H9 (cell line): Measurements from ENCODE around the gene MANSC4. TPM values are rescaled to one million over a fixed set of nuclear protein-coding genes. Genes with fewer than 3 reads are reported as not detected.

Source experiments
- DNase-seq: peaks from one replicate; pipeline ENCODE4 v3.0.0-alpha.2; 2017
- H2AFZ ChIP-seq: one replicate; pipeline ENCODE4 v1.6.1; 2013; ENCODE audit warnings: mild to moderate bottlenecking, low read length, control low read depth, moderate library complexity
- H2AK5ac ChIP-seq: 2 replicates; pipeline ENCODE4 v1.6.1; 2013; ENCODE audit warnings: low read length, control low read depth, mixed read lengths; ENCODE audit not compliant: insufficient read length
- H2BK120ac ChIP-seq: one replicate; pipeline ENCODE4 v1.6.1; 2013; ENCODE audit warnings: low read depth, mild to moderate bottlenecking, low read length, control low read depth, inconsistent platforms; ENCODE audit not compliant: poor library complexity, severe bottlenecking
- H2BK12ac ChIP-seq: 2 replicates; pipeline ENCODE4 v1.6.1; 2013; ENCODE audit warnings: low read length, control low read depth, mixed read lengths, low read depth; ENCODE audit not compliant: insufficient read length
- H2BK15ac ChIP-seq: 2 replicates; pipeline ENCODE4 v1.6.1; 2013; ENCODE audit warnings: low read depth, low read length, control low read depth
- H2BK20ac ChIP-seq: one replicate; pipeline ENCODE4 v1.6.1; 2013; ENCODE audit warnings: low read depth, mild to moderate bottlenecking, low read length, control low read depth, inconsistent platforms; ENCODE audit not compliant: poor library complexity, severe bottlenecking
- H2BK5ac ChIP-seq: 2 replicates; pipeline ENCODE4 v1.6.1; 2013; ENCODE audit warnings: low read length, control low read depth, mixed read lengths; ENCODE audit not compliant: insufficient read length
- H3K14ac ChIP-seq: 2 replicates; pipeline ENCODE4 v1.6.1; 2013; ENCODE audit warnings: low read length, control low read depth; ENCODE audit not compliant: insufficient read depth
- H3K18ac ChIP-seq: 2 replicates; pipeline ENCODE4 v1.6.1; 2013; ENCODE audit warnings: low read depth, mild to moderate bottlenecking, mixed read lengths, low read length, control low read depth; ENCODE audit not compliant: insufficient read length
- H3K23ac ChIP-seq: 2 replicates; pipeline ENCODE4 v1.6.1; 2013; ENCODE audit warnings: low read length, control low read depth, mixed read lengths, low read depth; ENCODE audit not compliant: insufficient read length
- H3K23me2 ChIP-seq: 2 replicates; pipeline ENCODE4 v1.6.1; 2013; ENCODE audit warnings: low read depth, mild to moderate bottlenecking, mixed read lengths, low read length, control low read depth; ENCODE audit not compliant: insufficient read length, poor library complexity, severe bottlenecking
- H3K27ac ChIP-seq: 2 replicates; pipeline ENCODE4 v1.5.1; 2013; ENCODE audit warnings: low read length, control low read depth, mixed read lengths, low read depth; ENCODE audit not compliant: insufficient read length
- H3K27me3 ChIP-seq: 2 replicates; pipeline ENCODE4 v1.6.1; 2013; ENCODE audit warnings: low read length, control low read depth, inconsistent platforms; ENCODE audit not compliant: insufficient read depth
- H3K4ac ChIP-seq: 2 replicates; pipeline ENCODE4 v1.6.1; 2013; ENCODE audit warnings: low read depth, mild to moderate bottlenecking, control low read depth, inconsistent platforms, low read length, moderate library complexity
- H3K4me1 ChIP-seq: 2 replicates; pipeline ENCODE4 v1.6.1; 2013; ENCODE audit warnings: low read length, control low read depth, inconsistent platforms; ENCODE audit not compliant: insufficient read depth
- H3K4me2 ChIP-seq: 2 replicates; pipeline ENCODE4 v1.6.1; 2013; ENCODE audit warnings: low read length, control low read depth, mixed read lengths; ENCODE audit not compliant: insufficient read length, insufficient read depth
- H3K56ac ChIP-seq: 2 replicates; pipeline ENCODE4 v1.6.1; 2013; ENCODE audit warnings: low read depth, mild to moderate bottlenecking, mixed read lengths, low read length, control low read depth; ENCODE audit not compliant: insufficient read length
- H3K79me1 ChIP-seq: 2 replicates; pipeline ENCODE4 v1.6.1; 2013; ENCODE audit warnings: low read depth, mild to moderate bottlenecking, moderate library complexity, low read length, control low read depth, inconsistent platforms; ENCODE audit not compliant: insufficient read depth, poor library complexity, severe bottlenecking
- H3K79me2 ChIP-seq: 2 replicates; pipeline ENCODE4 v1.6.1; 2013; ENCODE audit warnings: low read length, control low read depth, inconsistent platforms; ENCODE audit not compliant: insufficient read depth
- H3K9ac ChIP-seq: 2 replicates; pipeline ENCODE4 v1.6.1; 2013; ENCODE audit warnings: low read length, control low read depth, mixed read lengths; ENCODE audit not compliant: insufficient read length; ENCODE audit errors: extremely low read depth
- H3K9me3 ChIP-seq: one replicate; pipeline ENCODE4 v1.6.1; 2013; ENCODE audit warnings: low read depth, low read length, inconsistent platforms; ENCODE audit not compliant: control insufficient read depth
- H3T11ph ChIP-seq: one replicate; pipeline ENCODE4 v1.6.1; 2013; ENCODE audit warnings: mild to moderate bottlenecking, low read length, control low read depth, inconsistent platforms
- H4K20me1 ChIP-seq: one replicate; pipeline ENCODE4 v1.6.1; 2013; ENCODE audit not compliant: control insufficient read depth, insufficient read length, insufficient read depth
- H4K5ac ChIP-seq: 2 replicates; pipeline ENCODE4 v1.6.1; 2013; ENCODE audit warnings: low read depth, mild to moderate bottlenecking, mixed read lengths, low read length, control low read depth; ENCODE audit not compliant: insufficient read length
- H4K8ac ChIP-seq: replicated peaks from 2 replicates; pipeline ENCODE4 v1.6.1; 2013; ENCODE audit warnings: low read length, control low read depth, mixed read lengths, low read depth; ENCODE audit not compliant: insufficient read length
- H4K91ac ChIP-seq: 2 replicates; pipeline ENCODE4 v1.6.1; 2013; ENCODE audit warnings: low read depth, mild to moderate bottlenecking, moderate library complexity, mixed read lengths, low read length, control low read depth; ENCODE audit not compliant: insufficient read length
- H3K27ac Mint-ChIP-seq, 3 experiments: 2 replicates in 2 of 3; 3 replicates in 1 of 3; pipeline ENCODE4 v1.8.0; 2020 to 2021; ENCODE audit warnings: mixed read lengths in 3 of 3, mild to moderate bottlenecking in 1 of 3, moderate library complexity in 1 of 3
- H3K27me3 Mint-ChIP-seq: 2 replicates; pipeline ENCODE4 v1.8.0; 2021; ENCODE audit warnings: low read depth, mild to moderate bottlenecking, moderate library complexity, mixed read lengths
- H3K36me3 Mint-ChIP-seq, 3 experiments: 2 replicates in 2 of 3; 3 replicates in 1 of 3; pipeline ENCODE4 v1.8.0; 2020 to 2021; ENCODE audit warnings: low read depth in 3 of 3, mixed read lengths in 3 of 3; ENCODE audit not compliant: insufficient read depth in 1 of 3
- H3K4me1 Mint-ChIP-seq, 2 experiments: 2 replicates each; pipeline ENCODE4 v1.8.0; 2020; ENCODE audit warnings: mixed read lengths in 2 of 2
- H3K4me3 Mint-ChIP-seq, 2 experiments: 2 replicates in 1 of 2; 3 replicates in 1 of 2; pipeline ENCODE4 v1.8.0; 2020 to 2021; ENCODE audit warnings: mild to moderate bottlenecking in 2 of 2, mixed read lengths in 2 of 2, moderate library complexity in 1 of 2
- H3K9me3 Mint-ChIP-seq, 2 experiments: 2 replicates in 1 of 2; 3 replicates in 1 of 2; pipeline ENCODE4 v1.8.0; 2020; ENCODE audit warnings: mild to moderate bottlenecking in 2 of 2, mixed read lengths in 2 of 2, moderate library complexity in 1 of 2
- CTCF ChIP-seq: fragments of 200-600 bp; sonication (generic); conservative IDR thresholded peaks from 3 replicates; pipeline ENCODE4 v1.8.0; 2021; ENCODE audit warnings: antibody characterized with exemption, mild to moderate bottlenecking
- WGBS: extraction: QIAGEN DNeasy Blood & Tissue Kit; methylation state at CpG from one replicate; pipeline ENCODE4 v1.1.7; 2013; ENCODE audit warnings: missing lambda C conversion rate, low lambda C conversion rate, mixed read lengths; ENCODE audit not compliant: insufficient read length; ENCODE audit errors: extremely low coverage; 5-methylcytosine and 5-hydroxymethylcytosine counted together
- total RNA-seq: library from RNA; stranded (reverse); gene quantifications from 2 replicates; pipeline ENCODE4 v1.2.1, GENCODE V29; 2021

Gene MANSC4
- total RNA-seq, 1 experiment from 2014 or later = not detected

DNA sequence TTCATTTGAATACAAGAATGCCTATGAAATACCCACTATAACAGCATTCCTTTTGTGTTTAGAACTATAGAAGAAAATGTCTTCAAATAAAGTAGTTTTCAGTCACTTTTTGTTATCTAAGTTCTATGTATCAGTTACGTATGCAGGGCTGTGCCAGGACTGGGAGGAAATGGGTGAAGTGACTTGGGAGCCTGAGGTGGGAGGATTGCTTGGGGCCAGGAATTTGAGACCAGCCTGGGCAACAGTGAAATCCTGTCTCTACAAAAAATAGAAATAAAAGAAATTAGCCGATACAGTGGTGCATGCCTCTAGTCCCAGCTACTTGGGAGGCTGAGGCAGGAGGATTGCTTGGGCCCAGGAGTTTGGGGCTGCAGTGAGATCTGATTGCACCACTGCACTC, 22.9 kb upstream of the MANSC4 start:
- Mint-ChIP-seq H3K4me1 (peaks cover 0 to 5% of the 10 kb centered on the region in 2 experiments; a peak in 3 of 4 replicates), H3K36me3 (peaks cover 0 to 14% (median 14%) of the 10 kb centered on the region in 3 experiments; a peak in 6 of 7 replicates), H3K9me3 (no peaks in the 10 kb centered on the region), H3K4me3 (no peak overlapping the region), H3K27ac (peak overlapping the region in 1 of 3 experiments; percentile 55; a peak in 1 of 7 replicates), H3K27me3 (no peaks in the 10 kb centered on the region)
- Histone ChIP-seq H3K56ac (no peak overlapping the region), H2BK12ac (no peak overlapping the region), H3K9ac (no peak overlapping the region), H4K20me1 (no peaks in the 10 kb centered on the region), H3K9me3 (no peaks in the 10 kb centered on the region), H4K91ac (no peak overlapping the region), H3K4me1 (no peaks in the 10 kb centered on the region), H3K4ac (no peak overlapping the region), H3K18ac (no peak overlapping the region), H3K27ac (no peak overlapping the region), H3K27me3 (no peaks in the 10 kb centered on the region), H2BK15ac (no peak overlapping the region), H3K79me1 (no peaks in the 10 kb centered on the region), H3T11ph (no peak overlapping the region), H2AK5ac (no peak overlapping the region), H3K23ac (no peak overlapping the region), H2AFZ (no peak overlapping the region), H3K4me2 (no peak overlapping the region), H2BK120ac (no peak overlapping the region), H4K5ac (no peak overlapping the region), H4K8ac (no peak overlapping the region), H3K14ac (no peak overlapping the region), H2BK5ac (no peak overlapping the region), H3K79me2 (no peaks in the 10 kb centered on the region), H2BK20ac (no peak overlapping the region), H3K23me2 (no peaks in the 10 kb centered on the region)
- no peak for DNase-seq
- no CpG with 5 or more reads among the region's 2 CpGs for WGBS
- TF ChIP-seq CTCF = no peak
